Hematopoietic multipotent progenitor cell treated with erythropoietin and hydrocortisone succinate and interleukin-3 and kit ligand, for 17 days (in vitro differentiated cells): ENCODE data around the gene CBLN3.
"Not testable (repeated sequence)": the region's sequence is repeated elsewhere in the genome, so short reads cannot be mapped to it uniquely, and the experiment has no call there.

Experiments
- DNase-seq: peaks from one replicate; pipeline ENCODE4 v3.0.0-alpha.2; 2015; ENCODE audit warnings: low spot score

Gene CBLN3

DNA sequence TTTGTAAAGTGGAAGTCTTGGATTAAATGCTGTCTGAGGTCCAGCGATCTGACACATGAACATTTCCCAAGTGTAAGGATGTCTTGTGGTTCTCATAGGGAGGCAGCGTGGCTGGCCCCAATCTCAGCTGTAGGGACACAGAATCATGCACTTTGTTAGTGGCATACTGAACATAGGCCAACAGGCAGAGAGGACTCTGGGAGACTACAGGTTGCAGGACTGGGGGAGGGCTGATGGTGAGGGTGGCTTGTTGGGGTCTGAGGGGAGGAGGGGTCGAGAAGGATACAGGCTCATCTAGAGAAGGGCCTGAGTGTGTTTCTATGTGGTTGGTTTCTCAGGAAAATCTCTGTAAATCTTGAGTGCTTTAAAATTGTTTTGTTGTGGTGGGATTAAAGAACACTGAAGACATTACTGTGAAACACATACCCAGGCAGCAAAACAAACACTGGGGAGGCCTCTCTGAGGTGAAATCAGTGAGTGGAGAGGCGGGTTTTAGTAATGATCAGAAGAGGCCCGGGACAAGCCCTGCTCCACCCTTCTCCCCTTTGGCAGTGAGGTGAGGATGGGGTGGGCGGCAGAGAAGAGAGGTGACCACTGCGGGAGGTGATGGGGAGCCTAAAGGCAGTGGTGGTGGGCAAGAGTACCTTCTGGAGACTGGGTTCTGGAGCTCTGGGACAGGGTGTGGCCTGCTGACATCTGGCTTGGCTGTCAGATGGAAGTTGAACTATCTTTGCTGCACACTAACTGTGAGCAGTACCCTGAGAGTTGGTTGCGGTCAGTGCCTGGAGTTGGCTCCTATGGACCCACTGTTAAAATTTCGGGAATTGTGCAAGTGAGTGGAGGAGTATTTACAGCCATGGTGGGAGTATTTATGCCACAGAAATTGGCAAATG is 27.4 kb downstream of the CBLN3 start:
- no peak for DNase-seq

DNA sequence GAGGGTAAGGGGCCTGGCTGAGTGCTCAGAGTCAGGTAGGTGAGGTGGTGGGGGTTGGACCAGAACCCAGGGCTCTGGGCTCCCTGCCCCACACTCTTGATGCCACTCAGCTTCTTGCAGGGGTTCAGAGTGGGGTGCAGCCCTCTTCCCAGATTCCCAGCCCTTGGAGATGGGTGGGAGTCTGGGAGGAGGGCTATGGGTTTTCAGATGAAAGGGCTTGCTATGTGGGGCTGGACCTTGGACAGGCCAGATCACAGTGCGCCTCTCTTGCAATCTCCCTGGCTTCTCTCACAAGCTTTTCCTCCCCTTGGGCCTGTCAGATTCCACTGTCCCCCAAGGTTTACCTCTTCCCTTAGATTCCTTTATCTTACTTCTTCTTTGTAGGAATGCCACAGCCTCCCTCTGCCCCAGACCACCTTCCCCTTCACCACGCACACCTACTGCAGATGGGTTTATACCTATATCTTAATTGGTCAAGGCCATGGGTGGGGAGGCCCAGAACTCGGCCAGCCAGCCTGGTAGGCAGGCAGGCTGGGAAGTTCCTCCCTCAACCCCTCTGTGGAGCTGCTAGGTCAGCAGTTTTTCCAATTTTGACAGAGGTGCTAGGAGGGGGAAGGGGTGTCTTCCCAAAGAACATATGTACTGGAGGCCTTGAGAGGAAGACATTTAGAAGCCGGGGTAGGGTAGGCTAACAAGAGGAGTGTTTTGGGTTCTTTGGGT is 29.3 kb downstream of the CBLN3 start:
- no peak for DNase-seq

DNA sequence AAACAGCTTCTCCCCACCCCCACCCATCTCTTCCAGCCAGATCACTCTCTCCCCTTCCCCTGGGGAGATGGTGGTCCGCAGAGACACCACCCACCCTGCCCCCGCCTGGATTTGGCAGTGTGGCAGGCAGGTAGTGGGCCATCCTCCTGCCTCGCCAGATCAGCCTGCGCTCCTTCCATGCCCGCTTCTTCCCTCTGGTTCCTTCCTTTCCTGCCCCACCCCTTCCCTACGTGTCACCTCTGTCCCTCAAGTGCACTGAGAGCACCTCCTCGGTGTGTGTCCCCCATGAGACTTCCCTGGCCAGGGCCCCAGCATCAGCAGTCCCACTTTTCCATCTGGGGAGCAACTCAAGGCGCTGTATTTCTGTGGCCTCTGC is 30.0 kb downstream of the CBLN3 start:
- no peak for DNase-seq

DNA sequence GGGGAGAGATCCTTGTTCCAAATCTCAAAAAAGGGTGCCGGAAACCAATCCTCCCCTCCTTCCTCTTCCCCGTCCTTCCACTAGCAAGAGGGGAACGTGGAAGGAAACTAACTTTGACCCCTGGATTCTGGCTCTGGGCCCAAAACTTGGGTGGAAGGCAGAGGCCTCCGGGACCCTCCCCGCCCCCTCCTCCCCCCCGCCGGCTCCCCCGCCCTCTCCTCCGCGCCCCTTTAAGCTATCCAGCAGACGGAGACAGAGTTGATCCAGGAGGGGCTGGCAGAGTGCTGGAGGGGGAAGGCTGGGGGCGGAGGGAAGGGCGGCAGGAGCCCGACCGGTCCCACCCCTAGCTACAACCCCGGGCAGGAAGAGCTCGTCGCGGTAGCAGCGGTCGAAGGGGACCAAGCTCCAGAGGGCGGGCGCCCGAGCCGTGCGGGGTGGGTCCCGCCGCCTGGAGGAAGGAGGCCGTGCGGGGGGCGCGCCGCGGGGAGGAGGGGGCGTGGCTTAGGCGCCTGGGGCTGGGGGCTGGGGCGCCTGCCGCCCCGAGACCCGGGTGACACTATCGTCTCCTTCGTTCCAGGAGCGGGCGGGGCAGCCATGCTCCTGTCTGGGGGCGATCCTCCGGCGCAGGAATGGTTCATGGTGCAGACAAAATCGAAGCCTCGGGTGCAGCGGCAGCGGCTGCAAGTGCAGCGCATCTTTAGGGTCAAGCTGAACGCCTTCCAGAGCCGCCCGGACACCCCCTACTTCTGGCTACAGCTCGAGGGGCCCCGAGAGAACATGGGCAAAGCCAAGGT is 30.6 kb downstream of the CBLN3 start, which contains the start of gene NYNRIN:
Gene NYNRIN (plus strand): TSS at position 351 of the 794 bp plus-strand sequence. CDS start 244 bp downstream, at position 595.
- no peak for DNase-seq

DNA sequence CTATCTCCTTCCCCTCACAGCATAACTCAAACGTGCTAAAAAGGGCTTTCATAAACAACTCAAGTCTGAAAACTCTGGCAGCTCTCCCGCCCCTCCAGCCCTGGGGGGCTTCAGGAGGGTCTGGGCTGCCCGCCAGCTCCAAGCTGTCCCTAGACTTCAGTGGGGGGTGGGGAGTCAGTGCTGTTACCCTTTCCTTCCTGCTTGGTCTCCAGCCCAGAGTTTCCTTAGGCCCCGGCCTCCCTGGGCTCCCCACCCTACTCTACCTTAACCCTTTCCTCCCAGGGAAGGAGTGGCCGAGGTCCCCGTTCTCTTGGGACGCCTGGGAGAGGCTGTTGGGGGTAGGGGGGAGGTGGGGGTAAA is 31.2 kb downstream of the CBLN3 start:
- no peak for DNase-seq

DNA sequence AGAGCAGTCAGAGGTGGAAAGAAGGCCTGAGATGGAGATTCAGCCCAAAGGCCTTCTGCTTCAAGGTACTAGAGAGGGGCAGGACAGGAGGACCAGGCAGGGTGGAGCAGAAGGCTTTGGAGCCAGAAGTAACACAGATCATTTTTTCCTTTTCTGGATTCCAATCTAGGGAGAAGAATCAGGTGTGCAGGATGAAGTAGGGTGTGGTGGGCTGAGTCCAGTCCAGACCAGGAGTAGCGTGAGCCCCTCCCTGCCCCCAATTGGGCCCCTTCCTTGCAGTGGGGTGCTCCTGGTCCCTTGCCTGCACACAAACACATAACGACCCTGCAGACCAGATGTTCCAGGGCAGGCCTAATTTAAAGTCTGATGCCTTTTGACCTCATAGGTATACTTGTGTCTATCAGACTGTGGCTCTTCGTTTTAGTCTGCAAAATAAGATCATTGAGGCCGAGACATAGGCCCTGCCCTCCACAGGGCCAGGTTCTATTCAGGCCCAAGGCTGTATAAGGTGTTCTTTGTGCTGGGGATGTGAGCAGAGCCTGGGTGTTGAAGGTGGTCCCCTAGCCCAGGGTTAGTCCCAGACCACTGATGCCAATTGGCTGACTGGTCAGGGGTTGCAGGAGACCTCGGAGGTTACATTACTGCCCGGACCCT is 31.7 kb downstream of the CBLN3 start:
- no peak for DNase-seq

DNA sequence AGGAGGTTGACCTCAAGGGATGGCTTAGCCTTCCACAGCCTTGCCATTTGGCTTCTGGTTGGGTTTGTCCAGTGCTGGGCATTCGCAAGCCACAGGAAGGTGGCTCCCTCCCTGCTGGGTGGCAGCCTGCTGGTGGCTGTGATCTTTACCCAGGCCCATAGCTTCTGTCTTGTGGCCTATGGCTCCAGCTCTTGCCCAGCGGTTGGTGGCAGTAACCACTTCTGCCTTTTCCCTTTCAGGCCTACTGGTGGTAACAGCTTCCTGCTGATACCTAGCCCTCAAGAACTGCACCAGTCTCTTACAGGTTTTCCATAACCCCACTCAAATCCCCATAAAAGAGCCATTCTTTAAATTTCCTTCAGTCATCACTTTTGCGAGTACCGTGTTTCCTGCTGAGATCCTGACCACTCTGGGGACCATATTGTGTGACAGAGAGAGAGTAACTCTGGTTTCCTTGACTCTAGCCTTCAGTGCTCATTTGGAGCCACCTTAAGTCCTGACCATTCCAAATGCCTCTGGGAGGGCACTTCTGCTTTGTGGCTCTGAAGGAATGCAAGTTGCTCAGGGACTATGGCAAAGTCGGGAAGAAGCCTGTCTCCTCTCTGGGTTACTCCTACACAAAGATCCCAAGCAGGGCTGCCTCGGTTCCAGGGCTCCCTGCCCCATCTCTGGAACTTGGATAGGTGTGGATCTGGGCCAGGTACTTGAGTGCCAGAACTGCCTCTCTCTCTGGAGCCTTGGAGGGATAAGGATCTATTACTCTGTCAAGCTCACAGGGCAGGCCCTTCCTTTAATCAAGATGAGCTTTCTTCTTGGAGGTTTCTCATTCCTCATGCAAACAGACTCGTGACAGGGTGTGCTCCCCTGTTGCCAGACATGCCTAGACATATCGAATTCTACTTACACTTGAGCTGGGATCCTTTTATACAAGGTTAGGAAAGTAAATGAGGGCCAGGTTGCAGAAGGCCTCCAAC is 33.6 kb downstream of the CBLN3 start:
- no peak for DNase-seq

DNA sequence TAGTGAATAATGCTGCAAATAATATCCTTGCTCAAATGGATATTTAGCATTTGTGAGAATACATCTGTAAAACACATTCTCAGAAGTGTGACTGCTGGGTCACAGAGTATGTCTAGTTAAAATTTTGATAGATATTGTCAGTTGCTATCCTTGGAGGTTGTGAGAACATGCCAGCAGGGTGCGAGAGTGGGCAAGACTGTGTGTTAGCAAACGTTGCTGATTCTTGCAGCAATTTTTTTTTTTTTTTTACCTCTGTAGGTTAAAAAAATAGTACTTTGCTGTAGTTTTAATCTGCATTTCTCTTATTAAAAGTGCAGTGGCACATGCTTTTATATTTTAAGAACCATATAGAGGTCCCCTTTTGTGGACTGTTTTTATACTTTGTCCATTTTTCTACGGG is 35.2 kb downstream of the CBLN3 start:
- DNase-seq, result no peak

DNA sequence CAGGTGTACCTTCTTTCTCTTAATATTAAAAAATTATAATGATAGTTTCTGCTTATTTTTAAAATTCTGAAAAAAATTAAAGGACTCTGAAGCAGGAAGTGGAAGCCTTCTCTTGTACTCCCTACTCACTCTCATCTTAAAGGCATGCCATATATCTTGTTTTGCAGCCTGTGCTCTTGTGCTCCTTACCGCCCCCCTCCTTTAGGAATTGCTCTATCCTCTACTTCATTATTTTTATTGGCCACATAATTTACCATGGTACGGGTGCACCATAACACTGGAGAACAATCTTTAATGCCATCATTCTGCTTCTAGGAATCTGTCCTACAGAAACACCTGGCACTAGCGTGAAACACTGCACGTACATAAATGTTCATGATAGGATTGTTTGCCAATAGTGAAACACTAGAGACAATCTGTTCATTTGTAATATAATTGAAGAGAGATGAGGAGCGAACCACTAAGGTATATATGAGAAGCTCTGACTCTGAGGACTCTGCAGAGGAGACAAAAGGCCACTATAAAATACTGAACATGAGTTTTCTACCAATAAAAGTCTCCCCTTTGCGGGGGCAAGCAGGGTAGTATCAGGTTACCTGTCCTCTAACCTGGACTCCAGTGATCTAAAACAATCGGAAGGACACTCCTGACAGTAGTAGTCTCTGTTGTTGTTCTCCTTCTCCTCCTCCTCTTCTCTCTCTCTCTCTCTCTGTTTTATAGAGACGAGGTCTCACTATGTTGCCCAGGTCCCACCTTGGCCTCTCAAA is 37.0 kb downstream of the CBLN3 start:
- DNase-seq, result no peak

DNA sequence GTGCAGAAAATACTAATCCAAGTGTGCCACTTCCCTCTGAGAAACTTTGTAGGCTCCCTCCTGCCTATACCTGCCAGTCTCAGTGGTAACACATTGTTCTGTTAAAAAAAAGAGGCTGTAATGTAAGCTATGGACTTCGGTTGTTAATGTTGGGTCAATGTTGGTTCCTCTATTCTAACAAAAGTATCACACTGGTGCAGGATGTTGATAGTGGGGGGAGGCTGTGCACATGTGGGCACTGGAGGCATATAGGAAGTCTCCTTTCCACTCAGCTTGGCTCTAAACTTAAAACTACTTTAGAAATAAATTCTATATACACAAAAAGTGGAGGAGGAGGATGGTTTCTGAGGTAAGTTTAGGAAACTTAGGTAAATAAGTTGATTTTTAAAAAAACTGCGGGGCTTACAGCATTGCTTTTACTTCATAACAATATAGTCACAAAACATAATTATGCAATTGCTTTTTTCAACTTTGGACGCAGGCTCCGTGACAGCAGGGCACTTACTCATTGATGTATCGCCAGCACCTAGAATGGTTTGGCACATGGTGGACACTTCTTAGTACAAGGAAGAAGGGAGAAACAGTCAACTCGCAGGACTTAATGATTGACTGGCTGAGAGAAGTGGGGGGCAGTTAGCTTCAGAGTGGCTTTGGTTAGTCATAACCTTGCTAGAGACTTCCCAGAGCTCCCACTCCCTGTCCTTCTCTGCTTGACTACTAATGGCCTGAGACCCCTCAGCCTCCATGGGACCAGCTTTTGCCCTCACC is 38.6 kb downstream of the CBLN3 start:
- no peak for DNase-seq

DNA sequence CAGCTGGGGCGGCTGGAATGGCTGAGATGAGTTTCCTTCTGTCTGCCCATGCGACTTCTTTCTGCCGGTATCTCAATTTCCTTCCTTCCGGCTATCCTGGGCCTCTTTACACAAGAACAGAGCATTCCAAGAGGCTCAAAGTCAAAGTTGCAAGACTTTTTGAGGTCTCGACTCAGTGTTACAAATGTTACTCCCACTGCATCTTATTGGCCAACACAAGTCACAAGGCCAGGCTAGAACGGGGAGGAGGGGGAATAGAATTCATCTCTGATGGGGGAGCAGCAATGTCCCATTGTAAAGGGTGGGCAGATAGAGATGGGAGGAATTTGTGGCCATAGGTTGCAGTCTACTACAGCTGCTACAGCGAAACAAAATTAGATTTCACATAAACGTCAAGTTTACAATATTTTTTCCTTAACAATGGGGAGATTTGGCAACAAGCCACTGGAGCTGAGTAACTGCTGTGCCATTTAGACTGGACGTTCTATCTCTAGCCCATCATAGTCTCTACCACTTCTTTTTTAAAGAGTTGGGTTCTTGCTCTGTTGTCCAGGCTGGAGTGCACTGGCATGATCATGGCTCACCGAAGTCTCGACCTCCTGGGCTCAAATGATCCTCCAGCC is 40.1 kb downstream of the CBLN3 start:
- no peak for DNase-seq

DNA sequence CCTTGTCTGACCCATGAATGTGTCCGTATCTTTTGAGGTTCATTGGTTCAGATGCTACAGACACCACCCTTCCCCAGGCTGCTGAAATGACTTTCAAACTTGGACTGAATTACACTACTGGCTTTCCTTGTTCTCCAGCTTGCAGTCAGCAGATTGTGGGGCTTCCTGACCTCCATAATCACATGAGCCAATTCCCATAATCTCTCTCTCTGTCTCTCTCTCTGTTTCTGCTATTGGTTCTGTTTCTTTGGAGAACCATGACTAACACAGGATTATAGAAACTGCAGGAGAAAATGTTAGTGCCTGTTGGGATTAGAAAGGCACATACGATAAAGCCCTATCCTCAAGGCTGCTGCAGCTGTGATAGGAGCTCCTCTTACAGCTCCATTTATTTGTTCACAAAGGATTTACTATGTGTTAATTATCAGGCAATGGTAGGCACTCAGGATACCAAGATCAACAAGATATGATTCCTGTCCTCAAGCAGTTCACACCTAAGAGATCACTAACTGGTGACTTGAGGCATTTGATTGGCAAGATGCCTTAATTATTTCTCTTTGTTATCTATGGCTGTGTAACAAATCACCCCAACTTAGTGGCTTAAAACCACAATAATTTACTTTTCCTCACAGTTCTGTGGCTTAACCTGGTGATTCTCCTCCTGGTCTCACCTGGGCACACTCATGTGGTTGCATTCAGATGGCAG is 40.8 kb downstream of the CBLN3 start:
- DNase-seq, result no peak

DNA sequence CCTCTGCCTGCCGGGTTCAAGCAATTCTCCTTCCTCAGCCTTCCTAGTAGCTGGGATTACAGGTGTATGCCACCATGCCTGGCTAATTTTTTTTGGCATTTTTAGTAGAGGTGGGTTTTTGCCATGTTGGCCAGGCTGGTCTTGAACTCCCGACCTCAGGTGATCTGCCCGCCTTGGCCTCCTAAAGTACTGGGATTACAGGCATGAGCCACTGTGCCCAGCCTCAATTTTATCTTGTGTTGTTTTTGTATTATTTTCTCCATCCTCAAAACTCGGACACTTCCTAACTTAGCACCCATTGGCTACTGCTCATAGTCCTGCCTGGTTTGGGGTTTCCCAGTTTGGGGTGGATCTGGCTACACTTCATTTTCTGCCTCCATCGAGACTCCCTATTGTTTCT is 41.9 kb downstream of the CBLN3 start:
- not testable (repeated sequence) for DNase-seq

DNA sequence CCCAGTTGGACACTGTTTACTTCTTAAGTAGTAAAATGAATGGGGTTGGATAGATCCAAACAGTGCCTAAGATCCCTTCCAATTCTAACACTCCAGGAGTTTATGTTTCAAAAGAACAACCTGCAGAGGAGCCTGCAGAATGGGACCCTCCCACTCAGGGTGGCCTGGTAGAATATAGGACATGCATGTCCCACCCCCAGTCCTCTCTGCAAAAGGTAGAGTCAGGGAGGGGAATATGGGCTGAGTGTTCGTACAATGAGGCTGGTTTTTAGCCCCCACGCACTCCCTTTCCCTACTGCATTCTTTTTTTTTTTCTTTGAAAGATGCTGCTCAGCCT is 42.5 kb downstream of the CBLN3 start:
- no peak for DNase-seq

DNA sequence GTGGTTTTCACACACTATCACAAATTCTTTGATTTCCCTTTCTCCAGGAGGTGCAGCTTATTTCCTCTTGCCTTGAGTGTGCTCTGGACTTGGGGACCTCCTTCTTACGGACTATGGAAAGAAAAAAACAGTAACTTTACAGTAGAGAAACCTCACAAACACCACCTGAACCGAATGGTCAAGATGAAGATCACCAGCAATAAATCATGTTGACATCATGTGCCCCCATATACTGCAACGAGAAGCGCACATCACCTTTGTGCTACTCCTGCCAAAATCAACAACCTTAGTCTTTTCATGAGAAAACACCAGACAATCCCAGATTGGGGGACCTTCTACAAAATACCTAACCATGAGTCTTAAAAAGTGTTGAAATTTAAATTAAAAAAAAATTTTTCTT is 43.9 kb downstream of the CBLN3 start:
- no peak for DNase-seq

DNA sequence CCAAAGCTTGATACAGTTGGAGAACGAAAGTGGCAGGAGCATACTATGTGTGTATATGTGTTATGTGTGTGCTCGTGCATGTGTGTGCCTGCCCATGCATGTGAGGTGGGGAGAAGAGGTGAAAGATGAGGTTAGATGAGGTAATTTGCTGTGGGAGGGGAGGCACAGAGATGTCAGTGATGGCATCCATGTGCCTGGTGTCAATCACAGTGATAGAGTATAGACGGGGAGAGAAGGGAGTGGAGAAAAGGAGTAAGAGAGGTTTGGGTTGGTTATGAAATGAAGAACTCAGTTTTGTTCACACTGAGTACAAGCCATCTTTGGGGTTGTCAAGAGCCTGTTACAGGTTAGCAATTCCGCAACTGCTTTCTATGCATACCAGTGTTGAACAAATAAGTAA is 45.3 kb downstream of the CBLN3 start:
- DNase-seq, result no peak

DNA sequence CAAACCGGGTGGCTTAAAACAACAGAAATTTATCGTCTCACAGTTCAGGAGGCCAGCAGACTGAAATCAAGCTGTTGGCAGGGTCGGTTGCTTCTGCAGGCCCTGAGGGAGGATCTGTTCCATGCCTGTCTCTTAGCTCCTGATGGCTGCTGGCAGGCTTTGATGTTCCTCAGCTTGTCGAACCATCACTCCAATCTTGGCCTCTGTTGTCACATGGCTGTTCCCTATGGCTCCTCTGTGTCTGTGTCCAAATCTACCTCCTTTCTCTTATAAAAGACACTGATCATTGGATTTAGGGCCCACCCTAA is 47.5 kb downstream of the CBLN3 start:
- DNase-seq, result no peak

DNA sequence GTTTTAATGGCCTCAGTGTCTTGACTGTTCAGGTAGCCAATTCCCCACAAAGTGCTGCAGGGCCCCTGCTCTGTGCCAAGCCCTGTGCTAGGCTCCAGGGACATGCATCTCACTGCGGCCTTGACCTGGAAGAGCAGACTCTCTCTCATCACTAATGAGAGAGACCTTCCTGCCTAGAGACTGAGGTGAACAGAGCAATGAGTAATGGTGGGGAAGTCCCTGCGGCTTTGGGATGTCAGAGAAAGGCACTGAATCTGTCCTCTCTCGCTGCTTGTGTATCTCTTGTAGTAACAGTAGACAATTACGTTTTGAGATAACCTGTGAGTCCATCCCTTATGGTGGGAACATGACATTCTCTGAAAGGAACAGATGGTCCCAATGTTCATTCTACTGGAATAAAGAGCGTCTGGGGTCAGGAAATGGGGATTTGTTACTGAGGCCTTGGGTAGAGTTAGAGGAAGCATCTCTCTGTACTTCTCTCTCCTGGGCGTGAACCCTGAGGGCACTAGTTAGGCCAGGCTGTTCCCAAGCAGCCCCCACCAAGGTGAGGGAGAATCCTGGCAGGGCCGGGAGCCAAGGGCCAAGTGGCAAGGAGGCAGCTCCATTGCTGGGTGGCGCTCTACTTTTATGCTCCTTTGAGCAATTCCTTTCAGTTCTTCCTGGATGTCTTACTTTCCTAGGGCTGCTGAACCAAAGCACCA is 48.0 kb downstream of the CBLN3 start:
- DNase-seq, result no peak
